DOHH2 (cell line): ENCODE results near the gene DKK2.

Source experiments
- H3F3A ChIP-seq: fragments of 200-600 bp; sonication (generic), shearing (Covaris generic); 2 replicates; pipeline ENCODE4 v1.6.0; 2016; ENCODE audit warnings: antibody characterized with exemption, mild to moderate bottlenecking; ENCODE audit not compliant: control insufficient read depth, insufficient read depth
- H3K27ac ChIP-seq: fragments of 200-600 bp; sonication (generic); 2 replicates; pipeline ENCODE4 v1.5.1; 2014; ENCODE audit warnings: low read depth, mild to moderate bottlenecking, low read length, moderate library complexity
- H3K27me3 ChIP-seq: fragments of 200-600 bp; sonication (generic); 2 replicates; pipeline ENCODE4 v1.6.1; 2014; ENCODE audit warnings: mild to moderate bottlenecking, low read length, mixed read lengths; ENCODE audit not compliant: control insufficient read depth
- H3K36me3 ChIP-seq: fragments of 200-600 bp; sonication (generic); 2 replicates; pipeline ENCODE4 v1.6.1; 2014; ENCODE audit warnings: mild to moderate bottlenecking, low read length, moderate library complexity, mixed read lengths; ENCODE audit not compliant: control insufficient read depth
- H3K4me1 ChIP-seq: fragments of 200-600 bp; sonication (generic); 2 replicates; pipeline ENCODE4 v1.6.1; 2014; ENCODE audit warnings: mild to moderate bottlenecking, low read length, mixed read lengths; ENCODE audit not compliant: control insufficient read depth
- H3K4me2 ChIP-seq: fragments of 200-600 bp; sonication (generic); 2 replicates; pipeline ENCODE4 v1.6.0; 2014; ENCODE audit warnings: mild to moderate bottlenecking, low read length, moderate library complexity
- H3K4me3 ChIP-seq: fragments of 200-600 bp; sonication (generic); 2 replicates; pipeline ENCODE4 v1.5.1; 2014; ENCODE audit warnings: mild to moderate bottlenecking, low read length, mixed read lengths
- H3K79me2 ChIP-seq: fragments of 200-600 bp; sonication (generic); 2 replicates; pipeline ENCODE4 v1.6.1; 2014; ENCODE audit warnings: mild to moderate bottlenecking, low read length, mixed read lengths; ENCODE audit not compliant: control insufficient read depth
- H3K9me2 ChIP-seq: fragments of 200-600 bp; sonication (generic); replicated peaks from 2 replicates; pipeline ENCODE4 v1.6.1; 2014; ENCODE audit warnings: mild to moderate bottlenecking, low read length, mixed read lengths; ENCODE audit not compliant: control insufficient read depth
- H3K9me3 ChIP-seq: fragments of 200-600 bp; sonication (generic); 2 replicates; pipeline ENCODE4 v1.6.1; 2014; ENCODE audit warnings: antibody characterized with exemption, low read length, mixed read lengths; ENCODE audit not compliant: control insufficient read depth, insufficient read depth
- H4K20me1 ChIP-seq: fragments of 200-600 bp; sonication (generic); 2 replicates; pipeline ENCODE4 v1.6.0; 2014; ENCODE audit warnings: low read depth, mild to moderate bottlenecking, antibody characterized with exemption, low read length, moderate library complexity; ENCODE audit not compliant: control insufficient read depth, insufficient read depth
- EZH2phosphoT487 ChIP-seq: fragments of 200-600 bp; sonication (generic); IDR thresholded peaks from 2 replicates; pipeline ENCODE4 v1.6.1; 2017; ENCODE audit warnings: borderline replicate concordance, mild to moderate bottlenecking, antibody characterized with exemption, low read length, moderate library complexity, mixed read lengths
- TF ChIP-seq, protein P1 (sequence below): fragments of 200-600 bp; sonication (generic); IDR thresholded peaks from one replicate; pipeline ENCODE4 v1.5.1; 2014; ENCODE audit warnings: antibody characterized with exemption, mild to moderate bottlenecking, low read depth, low read length; ENCODE audit not compliant: poor library complexity, severe bottlenecking

Gene DKK2

GRCh38 chr4:106898621-106899230 lies 137.4 kb downstream of the DKK2 start:
- Histone ChIP-seq H4K20me1 (no peaks in the 10 kb centered on the region), H3F3A (no peaks in the 10 kb centered on the region), H3K9me2 (no peaks in the 10 kb centered on the region), H3K36me3 (no peaks in the 10 kb centered on the region), H3K4me2 (no peak overlapping the region), H3K4me1 (no peaks in the 10 kb centered on the region), H3K79me2 (no peaks in the 10 kb centered on the region), H3K4me3 (no peak overlapping the region), H3K9me3 (no peaks in the 10 kb centered on the region), H3K27me3 (no peaks in the 10 kb centered on the region), H3K27ac (no peak overlapping the region)
- TF ChIP-seq EZH2phosphoT487, result no peak
- TF ChIP-seq, protein P1, sequence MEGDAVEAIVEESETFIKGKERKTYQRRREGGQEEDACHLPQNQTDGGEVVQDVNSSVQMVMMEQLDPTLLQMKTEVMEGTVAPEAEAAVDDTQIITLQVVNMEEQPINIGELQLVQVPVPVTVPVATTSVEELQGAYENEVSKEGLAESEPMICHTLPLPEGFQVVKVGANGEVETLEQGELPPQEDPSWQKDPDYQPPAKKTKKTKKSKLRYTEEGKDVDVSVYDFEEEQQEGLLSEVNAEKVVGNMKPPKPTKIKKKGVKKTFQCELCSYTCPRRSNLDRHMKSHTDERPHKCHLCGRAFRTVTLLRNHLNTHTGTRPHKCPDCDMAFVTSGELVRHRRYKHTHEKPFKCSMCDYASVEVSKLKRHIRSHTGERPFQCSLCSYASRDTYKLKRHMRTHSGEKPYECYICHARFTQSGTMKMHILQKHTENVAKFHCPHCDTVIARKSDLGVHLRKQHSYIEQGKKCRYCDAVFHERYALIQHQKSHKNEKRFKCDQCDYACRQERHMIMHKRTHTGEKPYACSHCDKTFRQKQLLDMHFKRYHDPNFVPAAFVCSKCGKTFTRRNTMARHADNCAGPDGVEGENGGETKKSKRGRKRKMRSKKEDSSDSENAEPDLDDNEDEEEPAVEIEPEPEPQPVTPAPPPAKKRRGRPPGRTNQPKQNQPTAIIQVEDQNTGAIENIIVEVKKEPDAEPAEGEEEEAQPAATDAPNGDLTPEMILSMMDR, result peak; percentile 74

DNA sequence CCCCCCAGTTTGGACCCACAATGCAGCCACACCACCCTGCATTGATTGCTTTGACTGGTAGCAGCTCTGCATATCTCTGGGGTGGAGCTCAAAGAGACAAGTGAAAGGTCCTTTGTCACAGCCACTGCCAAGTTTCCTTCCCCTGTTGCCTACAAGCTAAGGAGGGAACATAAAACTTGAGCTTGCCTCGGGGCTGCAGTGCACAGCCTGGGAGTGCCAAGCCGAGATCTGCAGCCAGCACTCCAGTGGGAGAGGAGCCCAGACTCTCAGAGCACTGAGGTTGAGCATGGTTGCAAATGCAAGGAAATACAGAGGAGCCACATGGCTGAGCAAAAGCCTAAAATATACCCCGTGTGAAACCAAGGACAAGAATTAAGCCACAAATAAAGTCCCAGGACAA lies 142.2 kb downstream of the DKK2 start:
- Histone ChIP-seq H3K36me3 (no peaks in the 10 kb centered on the region), H3K4me1 (no peaks in the 10 kb centered on the region), H3K4me3 (no peak overlapping the region), H3K9me2 (no peaks in the 10 kb centered on the region), H3K9me3 (no peaks in the 10 kb centered on the region), H3K27me3 (no peaks in the 10 kb centered on the region), H3K27ac (no peak overlapping the region), H3F3A (no peaks in the 10 kb centered on the region), H3K4me2 (no peak overlapping the region), H3K79me2 (no peaks in the 10 kb centered on the region), H4K20me1 (no peaks in the 10 kb centered on the region)
- TF ChIP-seq EZH2phosphoT487, result no peak
- TF ChIP-seq, protein P1, result no peak

- H3K9me2 ChIP-seq, result no peaks in the 10 kb centered on the region
- H3K4me1 ChIP-seq, result no peaks in the 10 kb centered on the region
- no peak overlapping the region for H3K4me2 ChIP-seq
- no peaks in the 10 kb centered on the region for H3K79me2 ChIP-seq
- H3K36me3 ChIP-seq, result no peaks in the 10 kb centered on the region
- no peaks in the 10 kb centered on the region for H4K20me1 ChIP-seq
- no peak for TF ChIP-seq EZH2phosphoT487
- TF ChIP-seq, protein P1, result no peak
- H3K27me3 ChIP-seq, result no peaks in the 10 kb centered on the region
- no peak overlapping the region for H3K4me3 ChIP-seq
- no peak overlapping the region for H3K27ac ChIP-seq
- H3F3A ChIP-seq, result no peaks in the 10 kb centered on the region
- H3K9me3 ChIP-seq, result no peaks in the 10 kb centered on the region
These were observed 142.7 kb downstream of the DKK2 start for GRCh38 chr4:106893395-106893881.
